Measurements from ENCODE around the gene TNFRSF13B.
"Not testable (repeated sequence)": the region's sequence is repeated elsewhere in the genome, so short reads cannot be mapped to it uniquely, and the experiment has no call there.

Gene TNFRSF13B

DNA sequence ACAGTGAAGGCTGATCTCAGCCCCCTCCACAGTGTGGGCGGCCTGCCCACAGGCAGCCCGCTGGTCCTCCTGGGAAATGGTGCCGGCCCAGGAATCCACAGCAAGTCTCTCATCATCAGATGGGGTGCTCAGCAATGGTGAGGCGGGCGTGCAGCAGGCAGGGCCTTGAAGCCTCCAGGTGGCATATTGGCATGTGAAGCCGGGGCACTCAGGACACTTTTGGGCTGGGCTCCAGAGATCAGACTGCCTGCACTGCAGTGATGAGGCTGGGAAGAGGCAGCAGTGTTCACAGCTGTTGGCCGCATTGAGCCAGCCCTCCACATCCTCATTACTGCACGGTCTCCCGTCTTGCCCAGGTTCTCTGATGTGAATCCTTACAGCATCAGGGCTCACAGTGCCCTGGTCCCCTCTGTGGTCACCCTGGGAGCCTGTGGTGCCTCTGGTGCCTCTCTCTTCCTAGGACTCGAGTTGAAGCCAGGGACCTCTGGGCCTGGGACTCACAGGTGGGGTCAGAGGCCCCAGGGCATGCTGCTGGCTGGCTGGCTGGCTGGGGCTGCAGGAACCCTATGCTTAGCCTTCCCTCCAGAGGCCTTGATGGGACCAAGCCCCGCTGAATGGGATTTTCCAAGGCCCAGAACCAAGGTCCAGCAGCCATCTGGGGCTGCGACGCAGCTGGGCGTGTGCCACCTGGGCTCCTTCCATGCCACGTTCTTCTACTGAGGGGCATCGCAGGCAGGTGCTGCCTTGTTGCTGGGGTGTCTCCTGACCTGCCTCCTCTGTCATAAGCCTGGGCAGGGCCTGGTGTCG, 48.6 kb downstream of the TNFRSF13B start:
- DNase-seq (ENCODE audit: low read depth): no peak
- no peak overlapping the region for H3K4me3 ChIP-seq (ENCODE audit: control insufficient read depth, low read depth, low read length)
- TF ChIP-seq, protein P1, sequence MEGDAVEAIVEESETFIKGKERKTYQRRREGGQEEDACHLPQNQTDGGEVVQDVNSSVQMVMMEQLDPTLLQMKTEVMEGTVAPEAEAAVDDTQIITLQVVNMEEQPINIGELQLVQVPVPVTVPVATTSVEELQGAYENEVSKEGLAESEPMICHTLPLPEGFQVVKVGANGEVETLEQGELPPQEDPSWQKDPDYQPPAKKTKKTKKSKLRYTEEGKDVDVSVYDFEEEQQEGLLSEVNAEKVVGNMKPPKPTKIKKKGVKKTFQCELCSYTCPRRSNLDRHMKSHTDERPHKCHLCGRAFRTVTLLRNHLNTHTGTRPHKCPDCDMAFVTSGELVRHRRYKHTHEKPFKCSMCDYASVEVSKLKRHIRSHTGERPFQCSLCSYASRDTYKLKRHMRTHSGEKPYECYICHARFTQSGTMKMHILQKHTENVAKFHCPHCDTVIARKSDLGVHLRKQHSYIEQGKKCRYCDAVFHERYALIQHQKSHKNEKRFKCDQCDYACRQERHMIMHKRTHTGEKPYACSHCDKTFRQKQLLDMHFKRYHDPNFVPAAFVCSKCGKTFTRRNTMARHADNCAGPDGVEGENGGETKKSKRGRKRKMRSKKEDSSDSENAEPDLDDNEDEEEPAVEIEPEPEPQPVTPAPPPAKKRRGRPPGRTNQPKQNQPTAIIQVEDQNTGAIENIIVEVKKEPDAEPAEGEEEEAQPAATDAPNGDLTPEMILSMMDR (IDR thresholded peaks at IDR 0.05; ENCODE audit: control insufficient read depth, insufficient read depth, low read depth, low read length, missing control alignments): no peak

DNA sequence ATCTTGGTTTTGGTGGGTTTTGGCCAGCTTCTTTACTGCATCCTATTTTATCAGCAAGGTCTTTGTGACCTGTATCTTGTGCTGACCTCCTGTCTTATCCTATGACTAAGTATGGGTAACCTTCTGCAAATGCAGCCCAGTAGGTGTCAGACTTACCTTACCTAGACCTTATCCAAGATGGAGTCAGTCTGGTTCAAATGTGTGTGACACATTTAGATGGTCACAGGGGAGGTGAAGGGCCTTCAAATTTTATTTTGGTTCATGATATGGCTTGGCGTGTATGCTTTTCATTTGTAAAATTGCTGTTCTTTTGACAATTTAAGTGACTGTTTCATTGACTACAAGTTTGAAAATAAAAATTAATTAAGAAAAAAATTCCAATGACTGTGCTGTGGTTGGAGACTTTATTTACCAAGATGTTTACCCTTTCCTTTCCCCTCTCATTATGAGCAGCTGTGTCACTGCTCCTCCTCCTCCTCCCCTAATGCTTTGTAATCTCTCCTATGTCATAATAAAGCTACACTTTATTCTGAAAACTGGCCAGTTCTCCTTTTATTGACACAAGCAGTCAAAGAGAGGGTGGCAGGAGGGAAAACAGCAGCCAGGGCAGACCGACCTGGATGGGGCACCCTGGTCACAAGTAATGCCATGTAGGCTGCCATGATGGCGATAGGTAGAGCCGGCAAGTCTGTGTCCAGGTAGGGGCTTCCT, 49.4 kb downstream of the TNFRSF13B start:
- no peak for DNase-seq (ENCODE audit: low read depth)
- TF ChIP-seq, protein P1 (IDR thresholded peaks at IDR 0.05; ENCODE audit: control insufficient read depth, insufficient read depth, low read depth, low read length, missing control alignments): peak; percentile 11
- H3K4me3 ChIP-seq (ENCODE audit: control insufficient read depth, low read depth, low read length): no peak overlapping the region

DNA sequence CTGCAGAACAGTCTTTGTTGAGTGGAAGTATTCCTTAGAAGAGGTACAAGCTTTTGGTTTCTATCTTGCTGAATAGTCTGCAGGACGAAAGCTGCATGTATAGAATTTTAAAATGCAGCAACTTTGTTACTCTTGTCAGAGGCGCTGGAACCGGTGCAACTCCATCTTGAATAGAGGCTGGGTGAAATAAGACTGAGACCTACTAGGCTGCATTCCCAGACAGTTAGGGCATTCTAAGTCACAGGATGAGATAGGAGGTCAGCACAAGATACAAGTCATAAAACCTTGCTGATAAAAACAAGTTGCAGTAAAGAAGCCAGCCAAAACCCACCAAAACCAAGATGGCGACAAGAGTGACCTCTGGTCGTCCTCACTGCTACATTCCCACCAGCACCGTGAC, 50.5 kb downstream of the TNFRSF13B start:
- H3K4me3 ChIP-seq (ENCODE audit: control insufficient read depth, low read depth, low read length); DNase-seq (ENCODE audit: low read depth): not testable (repeated sequence)

DNA sequence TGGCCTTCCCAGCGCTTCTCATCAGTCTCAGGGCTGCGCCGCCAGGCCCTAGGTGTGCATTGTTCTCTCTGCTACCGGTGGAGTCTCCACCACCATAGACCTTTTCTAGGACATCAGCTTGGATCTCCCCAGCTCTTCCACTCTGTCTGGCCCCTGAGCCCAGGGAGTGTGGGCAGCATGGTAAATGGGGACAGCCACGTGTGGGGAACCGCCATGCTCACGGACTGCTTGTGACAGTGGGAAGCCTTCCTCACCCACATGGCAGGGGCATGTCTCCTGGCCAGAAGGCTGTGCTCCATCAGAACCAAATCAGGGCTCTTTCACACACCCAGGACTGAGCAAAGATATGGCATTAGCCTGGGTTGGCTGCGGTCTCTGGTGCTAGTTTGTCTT, 51.3 kb downstream of the TNFRSF13B start:
- TF ChIP-seq, protein P1 (IDR thresholded peaks at IDR 0.05; ENCODE audit: control insufficient read depth, insufficient read depth, low read depth, low read length, missing control alignments): no peak
- no peak for DNase-seq (ENCODE audit: low read depth)
- H3K4me3 ChIP-seq (ENCODE audit: control insufficient read depth, low read depth, low read length): no peak overlapping the region

DNA sequence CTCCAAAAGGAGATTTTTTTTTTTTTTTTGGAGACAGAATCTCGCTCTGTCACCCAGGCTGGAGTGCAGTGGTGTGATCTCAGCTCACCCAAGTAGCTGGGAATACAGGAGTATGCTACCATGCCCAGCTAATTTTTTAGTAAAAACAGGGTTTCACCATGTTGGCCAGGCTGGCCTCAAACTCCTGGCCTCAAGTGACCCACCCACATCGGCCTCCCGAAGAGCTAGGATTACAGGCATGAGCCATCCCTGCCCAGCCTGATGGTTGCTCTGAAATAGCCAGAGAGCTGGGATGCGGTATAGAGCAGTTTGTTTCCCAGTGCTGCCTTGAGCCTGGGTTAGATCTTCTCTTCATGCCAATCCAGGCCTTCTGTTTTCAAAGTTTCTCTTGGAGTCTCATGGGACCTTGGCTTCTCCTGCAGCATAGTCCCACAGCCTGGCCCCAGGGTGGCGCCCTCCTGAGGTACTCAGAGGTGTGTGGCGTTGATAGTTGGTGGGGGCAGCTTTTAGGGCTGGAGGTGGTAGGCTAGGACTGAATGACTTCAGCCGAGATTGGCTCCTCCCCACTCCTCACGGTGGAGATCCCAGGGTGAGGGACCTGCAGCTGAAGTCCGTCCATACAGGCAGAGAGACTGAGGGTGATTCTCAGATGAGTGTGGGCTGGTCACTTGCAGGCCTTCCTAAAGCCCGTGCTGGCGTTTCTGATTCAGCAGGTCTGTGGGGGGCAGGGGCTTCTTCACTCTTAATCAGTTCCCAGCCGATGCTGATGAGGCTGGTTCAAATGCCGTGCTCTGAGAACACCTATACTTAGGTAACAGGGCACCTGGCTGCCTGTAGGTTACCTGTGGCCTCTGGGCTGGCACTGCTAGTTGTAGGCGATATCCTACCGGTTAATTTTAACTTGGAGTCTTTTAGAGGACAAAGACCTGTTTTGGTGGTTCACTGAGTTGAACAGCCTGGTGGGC, 52.0 kb downstream of the TNFRSF13B start:
- no peak overlapping the region for H3K4me3 ChIP-seq (ENCODE audit: control insufficient read depth, low read depth, low read length)
- TF ChIP-seq, protein P1 (IDR thresholded peaks at IDR 0.05; ENCODE audit: control insufficient read depth, insufficient read depth, low read depth, low read length, missing control alignments): no peak
- no peak for DNase-seq (ENCODE audit: low read depth)

DNA sequence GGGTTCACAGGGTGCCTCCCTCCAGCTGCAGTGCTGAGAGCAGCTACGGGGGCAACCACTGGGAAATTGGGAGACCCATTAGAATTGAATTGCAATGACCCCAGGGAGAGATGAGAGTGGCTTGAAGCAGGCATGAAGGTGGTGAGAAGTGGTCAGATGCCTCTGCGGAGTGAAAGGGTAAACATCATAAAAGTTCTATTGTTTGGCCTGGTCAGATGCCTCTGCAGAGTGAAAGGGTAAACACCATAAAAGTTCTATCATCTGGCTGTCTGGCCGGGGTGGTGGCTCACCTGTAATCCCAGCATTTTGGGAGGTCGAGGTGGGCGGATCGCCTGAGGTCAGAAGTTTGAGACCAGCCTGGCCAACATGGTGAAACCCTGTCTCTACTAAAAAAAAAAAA, 53.5 kb downstream of the TNFRSF13B start:
- DNase-seq (ENCODE audit: low read depth): no peak
- no peak overlapping the region for H3K4me3 ChIP-seq (ENCODE audit: control insufficient read depth, low read depth, low read length)
- TF ChIP-seq, protein P1 (IDR thresholded peaks at IDR 0.05; ENCODE audit: control insufficient read depth, insufficient read depth, low read depth, low read length, missing control alignments): no peak

Measured in AG09309 (cell line).